HG03439 (cell line): Measurements from ENCODE around the gene ARMC10.
"Not testable (repeated sequence)": the region's sequence is repeated elsewhere in the genome, so short reads cannot be mapped to it uniquely, and the experiment has no call there.

Experiments
- ATAC-seq: cut with Tn5 transposase; IDR thresholded peaks from one replicate; pipeline ENCODE4 v1.9.1; 2021; ENCODE audit warnings: mild to moderate bottlenecking, moderate library complexity; ENCODE audit not compliant: unreplicated experiment

Gene ARMC10

DNA sequence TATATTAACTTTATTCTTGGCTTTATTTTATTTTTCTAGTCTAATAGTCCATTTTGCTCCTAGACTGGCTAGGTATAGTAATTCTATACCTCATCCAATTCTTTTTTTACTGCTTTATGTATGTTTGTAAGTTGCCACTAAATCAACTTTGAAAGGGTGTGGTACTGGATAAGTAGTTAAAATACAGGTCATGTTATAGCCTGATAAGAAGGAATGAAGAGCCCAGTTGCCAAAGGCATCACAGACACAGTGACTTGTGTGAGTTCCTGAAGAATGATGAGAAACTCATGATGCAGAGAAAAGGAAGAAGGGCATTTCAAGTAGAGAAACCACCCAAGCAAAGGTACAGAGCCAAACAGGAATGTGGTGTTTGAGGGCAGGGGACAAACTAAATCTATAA is 46.7 kb downstream of the ARMC10 start:
- no peak for ATAC-seq

DNA sequence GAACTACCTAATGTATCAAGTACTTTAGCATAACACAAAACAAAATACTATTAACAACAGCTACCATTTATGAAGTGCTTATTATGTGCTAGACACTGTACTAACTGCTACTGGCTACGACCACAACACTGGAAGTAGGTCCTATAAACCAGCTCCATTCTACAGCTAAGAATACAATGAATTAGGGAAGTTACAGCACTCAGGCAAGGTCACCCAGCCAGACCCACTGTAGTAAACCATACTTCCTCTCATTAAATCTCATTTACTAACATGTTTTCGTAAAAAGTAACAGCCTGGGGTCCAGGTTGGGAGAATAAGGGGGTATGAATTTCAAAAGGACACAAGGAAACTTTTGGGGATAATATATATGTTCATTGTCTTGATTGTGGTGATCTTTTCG is 48.6 kb downstream of the ARMC10 start:
- ATAC-seq: no peak

DNA sequence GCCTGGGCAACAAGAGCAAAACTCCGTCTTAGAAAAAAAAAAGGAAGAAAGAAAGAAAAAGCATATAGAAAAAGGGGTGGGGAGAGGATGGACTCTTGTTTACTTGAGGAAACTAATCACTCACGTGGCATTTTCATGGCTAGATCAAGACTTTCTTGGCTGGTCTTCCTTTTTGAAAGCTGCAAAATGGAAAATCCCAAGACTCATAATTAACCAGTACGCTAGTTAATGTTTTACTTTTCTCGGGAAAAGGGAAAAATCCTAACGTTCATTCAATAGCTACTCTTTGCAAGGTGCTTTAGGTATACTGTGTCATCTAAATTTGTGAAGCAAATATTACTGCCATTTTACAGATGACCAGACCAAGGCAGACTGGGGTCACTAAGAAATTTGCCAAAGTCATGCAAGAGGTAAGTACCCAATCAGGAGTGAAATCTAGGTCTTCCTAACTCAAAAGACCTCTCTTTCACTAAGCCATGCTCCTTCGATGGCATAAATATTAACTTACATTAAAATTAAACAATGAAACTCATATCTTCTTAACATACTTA is 49.6 kb downstream of the ARMC10 start:
- no peak for ATAC-seq

DNA sequence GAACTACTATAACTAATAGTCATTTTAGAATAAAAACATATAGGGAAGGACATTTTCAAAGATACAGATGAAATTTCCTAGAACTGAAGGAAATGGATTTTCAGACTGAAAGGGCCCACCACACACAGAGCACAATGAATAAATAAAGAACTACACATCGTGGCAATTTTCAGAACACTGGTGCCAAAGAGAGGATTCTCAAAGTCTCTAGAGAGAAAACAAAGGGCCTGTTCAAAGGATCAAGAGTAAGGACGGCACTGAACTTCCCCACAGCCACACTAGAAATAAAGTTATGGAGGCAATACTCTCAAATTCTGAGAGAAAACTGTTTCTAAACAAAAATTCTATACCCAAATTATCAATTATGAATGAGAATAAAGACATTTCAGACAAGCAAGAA is 52.1 kb downstream of the ARMC10 start:
- no peak for ATAC-seq

DNA sequence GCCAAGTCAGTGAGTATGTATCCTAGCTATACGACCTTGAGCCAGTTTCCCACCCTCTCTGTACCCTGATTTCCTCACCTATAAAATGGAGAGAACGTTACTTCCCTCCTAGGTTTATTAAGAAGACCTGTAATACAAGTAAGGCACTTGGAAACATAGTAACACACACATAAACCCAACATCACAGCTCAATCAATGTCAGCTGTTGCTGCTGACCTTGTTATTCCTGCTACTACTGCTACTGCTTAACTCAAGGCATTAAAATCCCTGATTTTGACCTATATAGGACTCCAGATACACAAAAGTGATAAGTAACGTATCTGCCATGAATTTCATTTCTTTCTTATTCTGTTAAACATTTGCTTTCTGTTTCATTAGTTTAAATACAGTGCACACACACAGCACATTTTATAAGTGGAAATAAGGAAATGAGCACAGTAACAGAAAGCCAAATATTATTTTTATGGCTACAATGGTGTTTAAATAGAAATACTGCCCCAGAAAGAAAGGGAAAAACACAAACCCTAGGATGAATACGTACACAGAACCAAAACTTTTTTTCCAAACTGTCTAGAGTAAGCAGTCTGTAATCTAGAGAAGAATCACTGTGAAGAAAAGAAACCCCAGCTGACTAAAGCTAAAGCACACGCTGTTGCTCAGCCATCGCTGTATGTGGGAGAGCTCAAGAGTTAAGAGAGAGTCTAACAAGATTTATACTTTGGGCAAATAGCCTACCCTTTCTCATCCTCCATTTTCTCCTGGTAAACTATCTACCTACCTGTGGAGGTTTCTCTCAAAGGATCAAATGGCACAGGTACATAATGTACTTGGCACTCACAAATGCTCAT is 55.0 kb downstream of the ARMC10 start:
- no peak for ATAC-seq

DNA sequence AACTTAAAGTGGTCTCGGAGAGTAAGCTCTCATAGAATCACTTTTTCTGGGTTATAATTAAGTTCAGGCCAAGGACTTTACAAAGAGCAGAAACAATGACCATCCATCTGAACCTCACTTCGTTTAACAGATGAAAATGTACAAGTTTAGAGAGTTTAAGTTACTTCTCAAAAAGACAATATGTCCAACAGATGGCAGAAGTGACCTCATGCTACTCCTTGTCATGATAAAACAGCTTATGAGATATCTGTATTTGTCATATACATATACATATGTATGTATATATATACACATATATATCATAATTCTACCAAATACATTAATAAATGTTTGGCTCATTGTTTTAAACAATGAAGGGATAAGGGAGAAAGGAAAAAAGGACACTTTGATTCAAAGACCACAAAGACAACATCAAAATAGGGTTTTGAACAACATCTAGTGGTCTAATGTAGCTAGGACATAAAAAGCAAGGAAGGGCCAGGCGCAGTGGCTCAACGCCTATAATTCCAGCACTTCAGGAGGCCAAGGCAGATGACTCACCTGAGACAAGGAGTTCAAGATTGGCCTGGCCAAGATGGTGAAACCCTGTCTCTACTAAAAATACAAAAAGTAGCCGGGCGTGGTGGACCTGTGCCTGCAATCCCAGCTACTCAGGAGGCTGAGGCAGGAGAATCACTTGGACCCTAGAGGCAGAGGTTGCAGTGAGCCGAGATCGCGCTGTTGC is 56.1 kb downstream of the ARMC10 start:
- ATAC-seq: no peak

DNA sequence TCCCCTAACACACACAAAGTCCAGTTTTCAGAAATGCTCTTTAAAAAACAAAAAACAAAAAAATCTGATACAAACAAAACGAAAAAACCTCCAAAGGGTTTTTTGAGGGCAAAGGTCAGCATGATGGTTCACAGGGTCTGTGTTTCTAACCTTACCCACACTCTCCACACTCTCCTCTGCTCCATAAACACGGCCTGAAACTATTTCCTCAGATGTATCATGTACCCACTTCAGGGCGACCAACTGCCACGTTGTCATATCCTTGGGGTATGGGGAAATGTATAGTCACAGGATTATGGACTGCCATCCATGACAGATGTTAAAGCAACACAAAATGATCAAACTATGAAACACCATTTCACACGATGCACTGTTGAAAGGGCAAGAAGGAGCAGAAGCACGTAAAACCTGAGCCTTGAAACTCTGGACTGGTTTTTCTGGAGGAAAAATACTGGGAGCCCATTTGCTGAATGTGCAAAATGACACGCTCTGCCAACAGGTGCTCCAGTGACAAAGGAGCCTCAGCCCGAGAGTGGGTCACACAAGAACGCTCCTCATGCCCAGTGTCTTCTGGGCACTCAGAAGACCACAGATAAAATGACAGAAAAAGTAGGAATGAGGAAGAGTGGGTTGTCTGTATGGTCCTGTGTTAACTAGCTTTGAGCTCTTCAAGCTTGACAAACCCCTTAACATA is 58.2 kb downstream of the ARMC10 start:
- ATAC-seq: no peak

DNA sequence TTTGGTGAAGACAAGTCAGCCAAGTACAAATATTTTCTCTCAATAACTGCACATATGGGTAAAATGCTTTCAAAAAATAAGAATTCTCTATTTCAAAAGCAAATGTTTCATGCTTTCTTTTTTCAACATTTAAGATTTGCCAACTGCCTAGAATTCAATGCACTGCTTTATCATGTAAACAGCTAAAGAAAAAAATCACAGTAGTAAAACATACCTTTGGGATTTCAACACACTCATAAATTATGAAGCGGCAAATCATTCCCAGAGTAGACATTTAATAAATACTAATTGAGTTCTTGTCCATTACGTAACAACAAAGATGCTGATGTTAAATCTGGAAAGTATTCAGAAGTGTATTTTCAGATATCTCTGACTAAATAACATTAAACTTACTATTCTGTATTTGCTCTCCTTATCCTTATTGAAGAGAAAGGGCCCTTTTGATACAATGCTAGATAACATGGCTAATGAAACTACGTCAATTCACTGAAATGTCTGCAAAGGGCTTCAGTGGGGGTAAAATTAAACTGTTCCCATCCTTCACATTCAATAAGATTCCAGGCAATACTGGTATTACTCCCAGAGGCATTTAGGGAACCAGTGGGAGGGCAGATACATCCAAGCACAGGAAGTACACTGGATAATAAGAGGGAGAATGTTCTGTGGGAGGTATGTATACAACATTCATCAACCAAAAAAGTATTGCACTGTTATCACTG is 60.1 kb downstream of the ARMC10 start:
- ATAC-seq: no peak

DNA sequence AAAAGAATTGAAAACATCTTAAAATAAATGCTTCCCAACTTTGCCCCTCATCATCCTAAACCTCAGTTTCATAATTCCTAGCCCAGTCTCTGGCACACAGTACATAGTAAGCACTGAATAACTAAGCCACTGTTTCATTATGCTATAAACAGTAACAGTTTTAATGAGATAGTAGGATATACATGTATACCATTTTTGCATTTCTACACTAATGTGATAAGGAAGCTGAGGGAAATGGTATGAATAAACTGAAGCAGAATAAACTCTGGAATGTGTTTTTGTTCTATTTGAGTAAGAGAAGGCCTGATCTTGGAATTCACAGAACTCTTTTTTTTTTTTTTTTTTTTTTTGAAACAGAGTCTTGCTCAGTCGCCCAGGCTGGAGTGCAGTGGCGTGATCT is 65.1 kb downstream of the ARMC10 start:
- ATAC-seq: no peak

DNA sequence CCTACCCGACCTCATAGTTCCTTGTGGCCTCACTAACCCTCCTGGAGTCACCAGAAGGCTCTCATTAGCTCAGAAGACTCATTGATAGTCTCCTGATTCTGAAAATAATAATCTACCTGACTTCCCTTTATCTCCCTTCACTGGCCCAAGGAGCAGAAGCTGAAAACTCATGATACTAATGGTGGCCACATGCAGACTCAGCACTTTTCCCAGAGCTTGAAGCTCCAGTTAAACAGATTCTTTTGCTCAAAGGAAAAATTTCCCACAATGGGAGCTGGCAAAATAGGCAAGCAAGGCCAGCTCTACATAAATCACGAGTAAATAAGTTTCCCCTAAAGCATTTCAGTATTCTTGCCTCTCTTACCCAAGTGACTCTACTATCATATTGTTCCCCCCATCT is 65.7 kb downstream of the ARMC10 start:
- no peak for ATAC-seq

DNA sequence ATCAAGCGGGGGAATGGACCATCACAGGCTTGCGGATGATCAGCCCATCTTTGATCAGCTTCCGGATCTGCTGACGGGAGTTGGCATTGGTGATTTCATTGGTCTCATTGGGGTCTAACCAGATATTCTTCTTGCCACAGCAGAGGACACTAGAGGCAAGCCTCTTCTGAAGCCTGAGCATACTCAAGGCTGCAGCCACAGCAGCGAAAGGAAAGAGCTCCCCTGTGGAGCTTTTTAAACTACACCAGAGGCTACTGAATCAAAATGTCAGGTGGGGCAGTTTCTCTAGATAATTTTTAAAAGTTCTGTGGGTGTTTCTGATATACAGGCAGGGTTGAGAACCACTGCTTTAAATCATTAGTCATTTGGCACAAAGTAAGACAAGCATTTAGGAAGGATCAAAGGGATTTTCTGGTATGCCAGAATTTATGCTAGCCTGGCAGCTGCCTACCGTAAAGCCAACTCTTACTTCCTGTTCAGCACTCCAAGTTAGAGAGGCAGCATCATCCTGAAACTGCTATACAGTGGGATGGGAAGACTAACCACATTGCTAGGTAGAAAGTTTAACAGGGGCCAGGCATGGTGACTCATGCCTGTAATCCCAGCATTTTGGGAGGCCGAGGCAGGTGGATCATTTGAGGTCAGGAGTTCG is 66.9 kb downstream of the ARMC10 start:
- ATAC-seq: no peak

DNA sequence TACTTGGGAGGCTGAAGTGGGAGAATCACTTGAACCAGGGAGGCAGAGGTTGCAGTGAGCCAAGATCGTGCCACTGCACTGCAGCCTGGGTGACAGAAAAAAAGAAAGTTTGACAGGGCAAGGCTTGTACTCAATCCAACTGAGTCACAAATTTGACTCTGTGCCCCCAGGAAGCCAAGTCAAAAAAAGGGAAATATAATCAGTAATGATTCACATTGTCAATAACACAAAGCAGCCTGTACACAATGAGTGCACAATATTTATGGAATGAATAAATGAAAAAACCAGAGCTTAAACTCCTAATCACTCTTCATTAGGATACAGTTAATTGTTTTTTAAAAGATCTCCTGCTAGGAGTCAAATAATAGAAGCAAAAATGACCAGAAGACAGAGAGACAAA is 67.6 kb downstream of the ARMC10 start:
- no peak for ATAC-seq

DNA sequence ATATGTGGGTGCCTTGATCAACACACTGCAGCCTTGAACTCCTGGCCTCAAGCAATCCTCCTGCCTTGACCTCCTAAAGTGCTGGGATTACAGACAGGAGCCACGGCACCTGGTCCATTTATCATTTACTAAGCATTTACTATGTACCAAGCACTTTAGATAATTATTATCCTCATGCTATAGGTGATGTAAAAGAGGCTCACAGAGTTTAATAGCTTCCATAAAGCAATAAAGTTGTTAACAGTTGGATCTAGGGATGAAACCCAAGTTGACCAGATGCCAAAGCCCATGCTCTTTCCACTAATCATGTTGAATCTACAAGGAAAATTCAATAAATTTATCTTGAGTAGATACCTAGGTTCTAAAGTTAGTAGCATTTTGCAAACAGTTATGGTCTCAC is 68.9 kb downstream of the ARMC10 start:
- ATAC-seq: no peak

DNA sequence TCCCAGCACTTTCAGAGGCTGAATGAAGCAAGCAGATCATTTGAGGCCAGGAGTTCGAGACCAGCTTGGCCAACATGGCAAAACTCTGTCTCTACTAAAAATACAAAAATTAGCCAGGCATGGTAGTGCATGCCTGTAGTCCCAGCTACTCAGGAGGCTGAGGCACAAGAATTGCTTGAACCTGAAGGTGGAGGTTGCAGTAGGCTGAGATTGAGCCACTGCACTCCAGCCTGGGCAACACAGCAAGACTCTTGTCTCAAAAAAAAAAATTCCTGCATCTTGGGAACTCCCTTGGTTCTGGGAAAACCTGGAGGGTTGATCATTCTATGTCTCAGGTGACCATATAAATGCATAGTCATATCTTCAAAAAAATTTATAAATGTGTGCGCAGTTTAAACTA is 69.8 kb downstream of the ARMC10 start:
- not testable (repeated sequence) for ATAC-seq

DNA sequence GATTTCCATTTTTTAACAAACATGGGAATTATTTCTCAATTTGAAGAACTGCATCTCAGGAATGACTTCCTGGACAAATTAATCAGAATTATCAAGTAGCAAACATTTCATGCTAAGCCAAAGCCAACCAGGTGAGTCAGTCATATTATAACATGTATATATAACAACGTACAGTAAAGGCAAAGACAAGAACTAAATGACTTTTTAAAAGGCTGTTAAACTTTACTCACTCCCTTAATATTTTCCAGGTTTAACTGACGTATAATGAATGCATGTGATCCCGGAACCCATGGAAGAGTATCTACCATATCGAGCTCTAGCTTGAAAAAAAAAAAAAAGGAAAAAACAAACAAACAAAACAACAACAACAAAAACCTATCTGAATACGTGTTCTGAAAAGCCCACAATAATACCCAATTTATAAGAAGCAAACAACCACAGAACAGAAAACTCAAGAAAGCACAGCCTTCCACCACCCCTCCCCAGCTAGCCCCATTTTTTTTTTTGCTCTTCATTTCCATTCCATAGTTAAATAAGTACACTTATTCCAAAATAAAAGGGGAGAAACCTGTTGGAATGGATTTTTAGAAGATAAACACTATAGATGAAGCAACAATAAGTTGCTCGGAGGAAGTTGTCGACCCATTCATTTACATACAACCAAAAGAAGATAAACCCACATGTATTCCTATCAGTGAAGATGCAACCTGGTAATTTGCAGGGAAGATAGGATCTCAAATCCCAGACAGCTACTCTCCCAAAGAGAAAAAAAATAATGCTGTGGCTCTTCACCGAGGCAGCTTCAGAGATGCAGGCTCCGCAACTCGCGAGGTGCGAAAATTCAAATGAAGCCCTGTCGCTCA is 73.4 kb downstream of the ARMC10 start:
- no peak for ATAC-seq
